Measurements from ENCODE around the gene SNX5.

The SNX5 gene

GRCh38 chr20:17938871-17939619 is 29.5 kb downstream of the SNX5 start:
- DNase-seq, result peak; percentile 83

GRCh38 chr20:17936761-17937732 is 31.5 kb downstream of the SNX5 start:
- DNase-seq, result no peak

- DNase-seq, result no peak
Observed at GRCh38 chr20:17936286-17936760, 32.3 kb downstream of the SNX5 start.

GRCh38 chr20:17935761-17936160 is 32.8 kb downstream of the SNX5 start:
- DNase-seq, result no peak

GRCh38 chr20:17935186-17935585 is 33.4 kb downstream of the SNX5 start:
- DNase-seq, result no peak

- DNase-seq, result no peak
Observed at GRCh38 chr20:17934141-17934862, 34.3 kb downstream of the SNX5 start.

- no peak for DNase-seq
Observed at GRCh38 chr20:17933711-17934110, 34.9 kb downstream of the SNX5 start.

- no peak for DNase-seq
Observed at GRCh38 chr20:17933121-17933520, 35.5 kb downstream of the SNX5 start.

GRCh38 chr20:17932396-17932795 is 36.2 kb downstream of the SNX5 start:
- DNase-seq, result no peak

- DNase-seq, result no peak
Observed at GRCh38 chr20:17931513-17931912, 37.1 kb downstream of the SNX5 start.

- DNase-seq, result no peak
Observed at GRCh38 chr20:17928633-17929311, 39.8 kb downstream of the SNX5 start.

- no peak for DNase-seq
Observed at GRCh38 chr20:17928211-17928611, 40.4 kb downstream of the SNX5 start.

- DNase-seq, result no peak
Observed at GRCh38 chr20:17925940-17926300, 42.7 kb downstream of the SNX5 start.

GRCh38 chr20:17925141-17925939 is 43.3 kb downstream of the SNX5 start:
- DNase-seq, result peak; percentile 83

- peak; percentile 9 for DNase-seq
Observed at GRCh38 chr20:17921774-17922173, 46.8 kb downstream of the SNX5 start.

GRCh38 chr20:17919149-17919548 is 49.4 kb downstream of the SNX5 start:
- DNase-seq, result no peak

GRCh38 chr20:17917832-17918618 is 50.6 kb downstream of the SNX5 start:
- no peak for DNase-seq

GRCh38 chr20:17916433-17916891 is 52.1 kb downstream of the SNX5 start:
- peak; percentile 81 for DNase-seq

GRCh38 chr20:17914957-17915356 is 53.6 kb downstream of the SNX5 start:
- no peak for DNase-seq

GRCh38 chr20:17912916-17913315 is 55.7 kb downstream of the SNX5 start:
- DNase-seq, result no peak

GRCh38 chr20:17911927-17912326 is 56.7 kb downstream of the SNX5 start:
- no peak for DNase-seq
